Psoas muscle (tissue), 8 donors: ENCODE results near the gene BBS2. TPM values are rescaled to one million over a fixed set of nuclear protein-coding genes. Genes with fewer than 3 reads are reported as not detected.

Experiments used
- ATAC-seq, 4 donors: fragments of 200-7000 bp; cut with Tn5 transposase; one replicate each; pipeline ENCODE4 v1.9.1; 2020; ENCODE audit warnings: moderate library complexity in 3 of 4, mild to moderate bottlenecking in 2 of 4
- DNase-seq, 2 donors: peaks; one replicate each; pipeline ENCODE4 v3.0.0-alpha.2; 2020
- H3K27ac ChIP-seq: fragments of 200-600 bp; one replicate; pipeline ENCODE4 v1.8.0; 2022
- H3K27me3 ChIP-seq, 3 donors: fragments of 200-600 bp in 1 of 3; one replicate each; pipeline versions ENCODE4 v1.6.1 to v1.8.0; 2013 to 2022; ENCODE audit warnings: low read length in 2 of 3, mild to moderate bottlenecking in 2 of 3, moderate library complexity in 1 of 3; ENCODE audit not compliant: insufficient read depth in 3 of 3
- H3K36me3 ChIP-seq, 2 donors: fragments of 200-600 bp in 1 of 2; one replicate each; pipeline versions ENCODE4 v1.6.1 to v1.8.0; 2013 to 2022; ENCODE audit warnings: low read depth in 1 of 2, mild to moderate bottlenecking in 1 of 2, moderate library complexity in 1 of 2; ENCODE audit not compliant: insufficient read depth in 1 of 2
- H3K4me1 ChIP-seq: fragments of 200-600 bp; one replicate; pipeline ENCODE4 v1.8.0; 2022
- H3K4me3 ChIP-seq: fragments of 200-600 bp; one replicate; pipeline ENCODE4 v1.8.0; 2022; ENCODE audit warnings: mild to moderate bottlenecking
- H3K9me3 ChIP-seq: fragments of 200-600 bp; one replicate; pipeline ENCODE4 v1.8.0; 2022
- WGBS, 3 donors: extraction: QIAGEN DNeasy Blood & Tissue Kit; methylation state at CpG; one replicate each; pipeline versions ENCODE4 v1.1.6 to v1.1.7; 2013; 5-methylcytosine and 5-hydroxymethylcytosine counted together
- intact Hi-C, 2 donors: fragments of 100-400 bp; cut with DNase I; formaldehyde crosslinking; loops; one replicate each; pipeline versions ENCODE4 v1.11.0 to v1.14.2; 2022
- polyA plus RNA-seq, 3 donors: library from polyadenylated mRNA; stranded (reverse); fragments of 200-250 nt; gene quantifications; one replicate each; pipeline ENCODE4 v1.2.3, GENCODE V29; 2013
- total RNA-seq, 4 donors: library from RNA; stranded (reverse); fragmentation: NEBNext Ultra II Directional in 2 of 4; extraction: Animal tissue kit (Norgen Biotek cat#: 25700) in 2 of 4; gene quantifications; one replicate each; pipeline versions ENCODE4 v1.2.1 to v1.2.4, GENCODE V29; 2021 to 2023
- TF ChIP-seq, protein P1 (sequence below): fragments of 200-600 bp; IDR thresholded peaks from one replicate; pipeline ENCODE4 v1.8.0; 2022; ENCODE audit warnings: antibody characterized with exemption
- donor health status: healthy with polysubstance abuse.
- donor health status: DM: no; HTN: no; CAD: no; lungs with moderate emphysema.
- donor health status: Bipolar disorder and iron deficiency.
- donor health status: healthy.
- donor health status: DM: yes; HTN: yes; CAD: no.
- donor health status: DM: no; HTN: no; CAD: no.
- donor health status: DM: no; HTN: no; CAD: no.
- donor health status: DM: yes; HTN: yes; CAD: no.

BBS2 gene
- total and polyA plus RNA-seq, 7 donors: 19.1 to 70.6 (median 30.3) TPM

GRCh38 chr16:56479469-56479868 lies 40.4 kb downstream of the BBS2 start:
- Histone ChIP-seq H3K27ac (peak overlapping the region; percentile 14), H3K4me3 (no peak overlapping the region), H3K4me1 (peaks cover 36% of the 10 kb centered on the region), H3K36me3 (peaks cover 14 to 54% of the 10 kb centered on the region in 2 donors), H3K9me3 (no peaks in the 10 kb centered on the region), H3K27me3 (no peaks in the 10 kb centered on the region)
- intact Hi-C loops: no loop called here
- no peak for DNase-seq
- TF ChIP-seq, protein P1, sequence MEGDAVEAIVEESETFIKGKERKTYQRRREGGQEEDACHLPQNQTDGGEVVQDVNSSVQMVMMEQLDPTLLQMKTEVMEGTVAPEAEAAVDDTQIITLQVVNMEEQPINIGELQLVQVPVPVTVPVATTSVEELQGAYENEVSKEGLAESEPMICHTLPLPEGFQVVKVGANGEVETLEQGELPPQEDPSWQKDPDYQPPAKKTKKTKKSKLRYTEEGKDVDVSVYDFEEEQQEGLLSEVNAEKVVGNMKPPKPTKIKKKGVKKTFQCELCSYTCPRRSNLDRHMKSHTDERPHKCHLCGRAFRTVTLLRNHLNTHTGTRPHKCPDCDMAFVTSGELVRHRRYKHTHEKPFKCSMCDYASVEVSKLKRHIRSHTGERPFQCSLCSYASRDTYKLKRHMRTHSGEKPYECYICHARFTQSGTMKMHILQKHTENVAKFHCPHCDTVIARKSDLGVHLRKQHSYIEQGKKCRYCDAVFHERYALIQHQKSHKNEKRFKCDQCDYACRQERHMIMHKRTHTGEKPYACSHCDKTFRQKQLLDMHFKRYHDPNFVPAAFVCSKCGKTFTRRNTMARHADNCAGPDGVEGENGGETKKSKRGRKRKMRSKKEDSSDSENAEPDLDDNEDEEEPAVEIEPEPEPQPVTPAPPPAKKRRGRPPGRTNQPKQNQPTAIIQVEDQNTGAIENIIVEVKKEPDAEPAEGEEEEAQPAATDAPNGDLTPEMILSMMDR: no peak
- no peak for ATAC-seq
- 92 to 98% (median 95%) methylated on average over 2 of the region's 2 CpGs for WGBS, 3 donors

DNA sequence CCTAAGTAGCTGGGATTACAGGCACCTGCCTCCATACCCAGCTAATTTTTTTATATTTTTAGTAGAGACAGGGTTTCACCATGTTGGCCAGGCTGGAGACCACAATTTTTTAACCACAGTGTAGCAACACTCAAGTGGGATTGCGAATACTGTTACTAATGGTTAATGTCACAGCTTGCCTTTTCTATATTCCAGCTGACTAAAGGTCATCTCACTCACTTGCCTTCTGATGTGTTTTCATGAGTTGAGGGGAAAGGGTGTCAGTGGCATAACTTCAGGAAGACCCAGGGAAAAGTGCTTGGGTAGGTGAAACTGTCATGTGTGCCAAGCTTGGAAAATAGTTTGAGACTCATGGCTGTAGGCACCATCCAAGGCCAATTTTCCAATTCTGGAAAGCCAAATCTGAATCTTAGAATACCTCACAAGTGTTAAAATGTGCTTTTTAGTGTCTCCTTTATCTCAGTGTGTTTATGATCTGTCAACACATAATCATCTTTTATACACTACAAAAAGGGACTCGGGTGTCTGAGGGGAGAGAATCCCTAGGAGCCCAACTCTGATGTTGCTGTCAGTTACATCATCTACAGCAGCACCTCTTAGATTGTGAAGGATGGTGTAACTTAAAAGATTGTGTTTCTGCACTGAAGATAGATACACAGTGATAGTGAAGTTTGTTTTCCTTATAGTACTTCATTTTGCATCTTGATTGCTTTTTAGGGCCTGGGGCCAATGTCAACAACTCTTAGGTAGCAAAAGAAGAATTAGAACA lies 41.4 kb downstream of the BBS2 start:
- ATAC-seq (no peak), DNase-seq (no peak)
- peaks cover 16 to 59% of the 10 kb centered on the region in 2 donors for H3K36me3 ChIP-seq
- H3K4me1 ChIP-seq: peaks cover 36% of the 10 kb centered on the region
- whole genome bisulfite sequencing, 3 donors: 81 to 85% (median 81%) methylated on average over 2 of the region's 2 CpGs
- TF ChIP-seq, protein P1: no peak
- intact Hi-C loops: no loop called here
- no peaks in the 10 kb centered on the region for H3K27me3 ChIP-seq
- peak overlapping the region; percentile 14 for H3K27ac ChIP-seq
- H3K4me3 ChIP-seq: no peak overlapping the region
- H3K9me3 ChIP-seq: no peaks in the 10 kb centered on the region

- Histone ChIP-seq H3K27ac (peak overlapping the region; percentile 38), H3K36me3 (peaks cover 18 to 70% of the 10 kb centered on the region in 2 donors), H3K4me1 (peaks cover 32% of the 10 kb centered on the region), H3K9me3 (no peaks in the 10 kb centered on the region), H3K4me3 (no peak overlapping the region), H3K27me3 (no peaks in the 10 kb centered on the region)
- ATAC-seq (peak; percentile 48 to 61 (median 56)), DNase-seq (no peak)
- intact Hi-C loops: no loop called here
- 87 to 91% (median 88%) methylated on average over 2 of the region's 2 CpGs for WGBS, 3 donors
- TF ChIP-seq, protein P1: no peak
These were observed 42.5 kb downstream of the BBS2 start for GRCh38 chr16:56477096-56477878.

GRCh38 chr16:56475201-56475600 lies 44.6 kb downstream of the BBS2 start:
- H3K4me1 ChIP-seq: peaks cover 14% of the 10 kb centered on the region

More at GRCh38 chr16:56475201-56475600, 44.6 kb downstream of the BBS2 start:
- intact Hi-C loops: no loop called here
- Histone ChIP-seq H3K27ac (no peak overlapping the region), H3K4me3 (no peak overlapping the region), H3K9me3 (no peaks in the 10 kb centered on the region), H3K36me3 (peaks cover 31 to 91% of the 10 kb centered on the region in 2 donors), H3K27me3 (no peaks in the 10 kb centered on the region)
- WGBS, 3 donors: 89 to 93% (median 89%) methylated on average over 2 of the region's 2 CpGs
- DNase-seq: no peak
- TF ChIP-seq, protein P1: no peak
- no peak for ATAC-seq
